ENCODE results near the gene C6orf89. TPM values are rescaled to one million over a fixed set of nuclear protein-coding genes. Genes with fewer than 3 reads are reported as not detected.

C6orf89 gene
- total RNA-seq, 1 donor from 2014 or later, result 54.7 TPM

- peaks cover 82% of the 10 kb centered on the region for H3K4me1 ChIP-seq
- DNase-seq (peak; percentile 59), ATAC-seq (peak; percentile 62 to 77)
- no peak overlapping the region for H3K4me3 ChIP-seq
- H3K36me3 ChIP-seq, result peaks cover 94% of the 10 kb centered on the region
- H3K9me3 ChIP-seq, result no peaks in the 10 kb centered on the region
- H3K27ac ChIP-seq, result peak overlapping the region; percentile 80
- intact Hi-C loops (cut with DNase I), result no loop called here
- H3K27me3 ChIP-seq (ENCODE audit: low read depth), result no peaks in the 10 kb centered on the region
- TF ChIP-seq CTCF (IDR thresholded peaks at IDR 0.05), result no peak
Observed at GRCh38 chr6:36917541-36918193, 31.9 kb downstream of the C6orf89 start.

DNA sequence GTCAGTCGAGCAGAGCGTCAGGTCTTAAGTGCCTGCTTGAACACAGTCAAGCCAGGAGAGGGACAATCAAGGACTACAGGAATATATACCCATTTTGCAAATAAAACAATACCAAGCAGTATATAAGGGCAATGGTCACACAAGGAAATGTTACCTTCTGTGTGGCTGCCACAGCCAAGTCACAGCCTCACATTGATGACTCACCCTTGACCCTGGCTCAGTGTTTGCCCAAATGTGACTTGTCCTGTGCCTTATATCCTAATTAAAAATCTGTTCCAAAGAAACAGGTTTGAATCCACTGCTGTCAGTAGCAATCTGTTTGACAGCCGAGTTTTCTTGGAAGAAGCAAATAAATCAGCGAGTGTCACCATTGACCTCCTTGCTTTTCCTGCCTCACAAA is 34.3 kb downstream of the C6orf89 start:
- TF ChIP-seq CTCF (IDR thresholded peaks at IDR 0.05), result no peak
- H3K4me3 ChIP-seq, result no peak overlapping the region
- peak in 1 of 2 donors; percentile 49 for ATAC-seq
- H3K4me1 ChIP-seq, result peaks cover 66% of the 10 kb centered on the region
- no peak for DNase-seq
- H3K36me3 ChIP-seq, result peaks cover 91% of the 10 kb centered on the region
- H3K9me3 ChIP-seq, result no peaks in the 10 kb centered on the region
- intact Hi-C loops (cut with DNase I), result no loop called here
- peak overlapping the region; percentile 8 for H3K27ac ChIP-seq
- no peaks in the 10 kb centered on the region for H3K27me3 ChIP-seq (ENCODE audit: low read depth)

- Histone ChIP-seq H3K36me3 (peaks cover 91% of the 10 kb centered on the region), H3K27me3 (ENCODE audit: low read depth) (no peaks in the 10 kb centered on the region), H3K27ac (peak overlapping the region; percentile 8), H3K4me1 (peaks cover 62% of the 10 kb centered on the region), H3K4me3 (no peak overlapping the region), H3K9me3 (no peaks in the 10 kb centered on the region)
- ATAC-seq, result peak in 1 of 2 donors; percentile 40
- no peak for DNase-seq
- intact Hi-C loops (cut with DNase I), result no loop called here
- TF ChIP-seq CTCF (IDR thresholded peaks at IDR 0.05), result no peak
Observed at GRCh38 chr6:36920546-36920945, 34.8 kb downstream of the C6orf89 start.

DNA sequence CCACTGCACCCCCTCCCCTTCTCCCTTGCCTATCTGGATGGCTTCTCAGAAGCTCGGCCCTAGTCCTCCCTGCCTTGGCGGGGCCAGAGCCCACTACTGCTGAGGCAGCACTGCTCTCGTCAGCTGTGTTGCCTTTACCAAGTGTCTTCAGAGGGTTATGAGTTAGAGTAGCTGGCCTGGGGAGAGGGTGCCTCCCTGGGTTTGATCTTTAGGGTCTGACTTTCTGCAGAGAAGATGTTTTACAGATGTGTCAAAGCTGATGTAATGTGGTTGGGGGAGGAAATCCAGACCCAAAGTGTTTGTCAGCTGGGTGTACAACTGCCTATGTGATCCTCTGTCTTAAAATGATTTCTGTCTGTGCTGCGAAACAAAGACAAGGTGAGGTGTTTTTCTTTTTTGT is 38.4 kb downstream of the C6orf89 start:
- no peak for TF ChIP-seq CTCF (IDR thresholded peaks at IDR 0.05)
- intact Hi-C loops (cut with DNase I), result no loop called here

DNA sequence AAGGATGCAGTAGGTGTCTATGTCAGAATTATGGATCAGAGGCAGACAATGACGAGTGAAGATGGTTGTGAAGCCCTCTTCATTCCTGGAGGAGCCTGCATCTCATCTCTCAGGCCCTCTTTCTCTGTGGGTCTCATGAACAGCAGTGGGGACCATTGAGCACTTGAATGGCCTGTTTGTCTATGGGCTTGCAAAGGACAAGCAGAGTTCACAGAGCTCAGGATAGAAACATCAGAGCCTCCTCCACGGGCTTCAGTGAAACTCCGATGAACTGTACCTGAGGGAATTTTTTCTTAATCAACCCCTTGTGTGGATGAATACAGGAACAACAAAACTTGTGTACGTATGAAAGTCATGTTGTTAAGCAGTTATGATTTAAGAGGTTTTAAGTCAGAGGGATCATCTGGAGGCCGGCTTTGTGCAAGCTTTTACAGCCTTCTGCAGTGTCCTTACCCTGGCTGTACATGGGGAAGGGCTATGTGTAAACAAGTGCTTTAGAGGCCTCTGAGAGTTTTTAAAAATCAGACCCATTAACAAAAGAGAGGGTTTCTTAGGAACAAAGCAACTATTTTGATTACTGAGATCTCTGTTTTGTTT is 39.1 kb downstream of the C6orf89 start:
- H3K27ac ChIP-seq, result no peak overlapping the region
- no peak overlapping the region for H3K4me3 ChIP-seq
- no peak for TF ChIP-seq CTCF (IDR thresholded peaks at IDR 0.05)
- ATAC-seq, result no peak
- H3K4me1 ChIP-seq, result peaks cover 31% of the 10 kb centered on the region
- no peaks in the 10 kb centered on the region for H3K9me3 ChIP-seq
- no peak for DNase-seq
- intact Hi-C loops (cut with DNase I), result no loop called here
- no peaks in the 10 kb centered on the region for H3K27me3 ChIP-seq (ENCODE audit: low read depth)
- peaks cover 56% of the 10 kb centered on the region for H3K36me3 ChIP-seq

More for the DNA sequence above, 38.4 kb downstream of the C6orf89 start:
- DNase-seq (no peak), ATAC-seq (no peak)
- H3K4me3 ChIP-seq, result no peak overlapping the region
- H3K27ac ChIP-seq, result no peak overlapping the region
- H3K4me1 ChIP-seq, result peaks cover 39% of the 10 kb centered on the region
- H3K27me3 ChIP-seq (ENCODE audit: low read depth), result no peaks in the 10 kb centered on the region
- peaks cover 63% of the 10 kb centered on the region for H3K36me3 ChIP-seq
- H3K9me3 ChIP-seq, result no peaks in the 10 kb centered on the region
